DND-41 (cell line): Measurements from ENCODE around the gene TAS2R60.

ENCODE experiments used
- EZH2 ChIP-seq: IDR thresholded peaks from 3 replicates; pipeline ENCODE4 v1.6.1; 2012; ENCODE audit warnings: borderline replicate concordance, low read depth, mild to moderate bottlenecking, moderate library complexity, low read length, inconsistent platforms; ENCODE audit not compliant: severe bottlenecking
- TF ChIP-seq, protein P1 (sequence below): IDR thresholded peaks from 2 replicates; pipeline ENCODE4 v1.5.1; 2012; ENCODE audit warnings: borderline replicate concordance, low read length, moderate library complexity, mild to moderate bottlenecking; ENCODE audit not compliant: poor library complexity, severe bottlenecking; ENCODE audit errors: extremely low read depth

GRCh38 chr7:143429770-143430698, 13.2 kb upstream of the TAS2R60 start:
- TF ChIP-seq, protein P1, sequence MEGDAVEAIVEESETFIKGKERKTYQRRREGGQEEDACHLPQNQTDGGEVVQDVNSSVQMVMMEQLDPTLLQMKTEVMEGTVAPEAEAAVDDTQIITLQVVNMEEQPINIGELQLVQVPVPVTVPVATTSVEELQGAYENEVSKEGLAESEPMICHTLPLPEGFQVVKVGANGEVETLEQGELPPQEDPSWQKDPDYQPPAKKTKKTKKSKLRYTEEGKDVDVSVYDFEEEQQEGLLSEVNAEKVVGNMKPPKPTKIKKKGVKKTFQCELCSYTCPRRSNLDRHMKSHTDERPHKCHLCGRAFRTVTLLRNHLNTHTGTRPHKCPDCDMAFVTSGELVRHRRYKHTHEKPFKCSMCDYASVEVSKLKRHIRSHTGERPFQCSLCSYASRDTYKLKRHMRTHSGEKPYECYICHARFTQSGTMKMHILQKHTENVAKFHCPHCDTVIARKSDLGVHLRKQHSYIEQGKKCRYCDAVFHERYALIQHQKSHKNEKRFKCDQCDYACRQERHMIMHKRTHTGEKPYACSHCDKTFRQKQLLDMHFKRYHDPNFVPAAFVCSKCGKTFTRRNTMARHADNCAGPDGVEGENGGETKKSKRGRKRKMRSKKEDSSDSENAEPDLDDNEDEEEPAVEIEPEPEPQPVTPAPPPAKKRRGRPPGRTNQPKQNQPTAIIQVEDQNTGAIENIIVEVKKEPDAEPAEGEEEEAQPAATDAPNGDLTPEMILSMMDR = no peak
- TF ChIP-seq EZH2 = no peak
